Stimulated activated CD4-positive, alpha-beta T cell treated with anti-CD3 and anti-CD28 coated beads, Interleukin-1b, Interleukin-23, amount 100 ng/mL, for 4 hours (primary cell): Measurements from ENCODE around the gene FGR.
A peak's percentile ranks its signal among the peaks of the same experiment; 100 is the strongest.

Source experiments
- DNase-seq, 2 donors: peaks; one replicate each; pipeline ENCODE4 v3.0.0-alpha.2; 2020; ENCODE audit warnings: low read depth in 2 of 2

Gene FGR

DNA sequence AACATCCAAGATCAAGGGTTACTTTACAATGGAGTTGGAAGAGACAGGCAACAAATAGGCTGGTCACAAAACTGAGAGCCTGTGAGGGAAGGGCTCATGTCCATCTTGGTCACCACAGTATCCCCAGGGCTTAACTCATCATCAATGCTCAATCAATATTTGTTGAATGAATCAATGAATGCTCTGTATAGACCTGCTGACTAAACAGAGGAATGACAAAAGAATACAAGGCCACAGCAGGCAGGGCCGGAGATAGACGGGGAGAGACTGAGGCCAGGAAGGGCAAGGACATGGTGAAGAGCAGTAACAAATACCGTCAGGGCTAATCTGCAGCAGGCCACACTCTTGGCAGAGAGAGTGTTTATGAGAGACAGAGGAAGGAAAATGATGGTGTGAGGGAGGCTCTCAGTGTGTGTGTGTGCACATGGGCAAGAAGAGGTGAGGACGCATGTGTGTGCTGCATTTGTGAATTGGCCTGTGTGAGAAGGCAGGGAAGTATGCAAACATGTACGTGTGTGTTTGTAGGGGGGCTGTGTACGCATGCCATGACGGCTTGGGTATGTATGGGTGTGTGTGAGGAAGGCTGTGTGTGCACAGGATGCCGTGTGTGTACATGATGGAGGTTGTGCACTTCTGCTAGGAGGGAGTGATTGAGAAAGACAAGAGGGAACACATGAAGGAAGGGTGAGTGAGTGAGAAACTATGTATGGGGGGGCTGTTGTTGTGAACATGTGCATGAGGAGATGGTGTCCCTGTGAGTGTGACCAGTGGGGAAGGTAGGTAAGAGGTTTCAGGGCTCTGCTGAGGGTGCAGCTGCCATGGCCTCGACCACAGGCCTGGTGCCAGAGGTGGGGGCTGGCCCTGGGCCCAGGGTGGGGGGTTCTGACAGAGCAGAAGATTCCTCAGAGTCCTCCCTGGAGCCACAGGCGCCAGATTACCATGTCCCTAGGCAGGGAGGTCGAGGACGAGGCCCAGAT lies 46.4 kb downstream of the FGR start:
- no peak for DNase-seq

DNA sequence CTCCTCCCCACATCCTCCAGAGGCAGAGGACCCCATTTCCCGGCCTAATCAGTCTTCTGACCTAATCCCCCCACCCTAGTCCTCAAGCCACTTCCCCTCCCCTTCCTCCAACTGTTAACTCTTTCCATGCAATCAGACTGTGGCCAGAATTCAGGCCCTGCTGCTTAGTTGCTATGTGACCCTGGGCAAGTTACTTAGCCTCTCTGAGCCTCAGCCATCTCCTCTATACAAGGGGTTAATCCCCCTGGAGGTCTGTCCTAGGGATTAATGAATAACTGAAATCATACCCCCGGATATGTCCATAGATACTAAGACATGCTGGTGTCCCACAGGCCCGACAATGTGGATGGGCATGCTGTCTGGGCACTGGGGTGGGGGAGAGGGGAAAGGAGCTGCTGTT lies 49.3 kb downstream of the FGR start:
- DNase-seq, result no peak

DNA sequence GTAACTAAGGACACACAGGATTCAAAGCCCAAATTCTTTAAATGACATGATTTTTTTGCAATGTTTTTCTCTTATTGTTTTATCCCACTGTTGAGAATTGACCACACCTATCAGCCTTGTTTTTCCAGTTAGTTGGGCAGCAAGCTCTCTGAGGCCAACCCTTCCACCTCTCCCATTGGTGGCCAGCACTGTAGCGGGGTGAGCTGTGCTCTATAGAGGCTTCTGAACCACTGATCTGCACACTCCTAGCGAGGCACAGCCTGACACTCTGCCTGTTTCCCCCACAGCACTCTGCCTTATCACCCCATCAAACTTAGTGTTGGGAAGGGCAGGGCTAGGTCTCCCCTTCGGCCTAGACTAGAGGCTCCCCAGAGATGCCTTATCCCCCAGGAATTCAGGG lies 50.5 kb downstream of the FGR start:
- DNase-seq, result no peak

DNA sequence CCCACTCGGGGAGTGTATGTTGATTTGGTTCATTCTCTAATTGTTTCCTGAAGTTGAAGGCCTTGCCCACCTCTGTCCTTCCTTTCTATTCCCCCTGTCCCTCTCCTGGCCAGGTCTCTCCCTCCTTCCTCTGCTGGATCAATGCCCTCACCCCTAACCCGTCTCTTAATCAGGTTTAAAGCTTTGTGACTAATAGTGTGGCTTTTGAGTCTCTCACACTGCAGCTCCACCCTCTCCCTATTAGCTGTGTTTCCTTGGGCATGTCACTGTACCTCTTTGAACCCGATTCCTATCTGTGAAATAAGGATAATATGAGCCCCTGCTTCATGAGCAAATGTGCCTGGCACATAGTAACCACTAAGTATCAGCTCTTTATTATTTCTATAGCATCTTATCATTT lies 51.5 kb downstream of the FGR start:
- DNase-seq, result no peak

GRCh38 chr1:27581823-27582243 lies 53.2 kb downstream of the FGR start:
- DNase-seq, result no peak

GRCh38 chr1:27577504-27578188 lies 57.3 kb downstream of the FGR start:
- DNase-seq, result no peak

DNA sequence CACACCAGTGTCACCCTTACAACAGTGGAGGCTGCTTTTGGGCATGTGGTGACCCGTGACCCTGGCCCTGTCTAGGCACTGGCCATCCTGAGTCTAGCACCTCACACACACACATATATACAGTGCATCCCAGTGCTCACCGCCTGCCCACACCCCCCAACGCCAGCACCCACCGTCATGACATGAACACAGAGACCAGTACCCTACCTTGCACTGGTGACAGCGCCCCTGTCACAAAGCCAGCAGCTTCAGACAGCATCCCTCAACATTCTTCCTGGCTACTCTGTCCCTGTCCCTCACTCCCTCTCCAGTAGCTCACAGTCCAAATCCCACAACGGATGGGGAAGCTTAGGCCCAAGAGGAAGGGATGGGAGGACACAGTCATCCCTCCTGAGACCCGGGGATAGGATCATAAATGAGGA lies 58.2 kb downstream of the FGR start:
- DNase-seq, result no peak

DNA sequence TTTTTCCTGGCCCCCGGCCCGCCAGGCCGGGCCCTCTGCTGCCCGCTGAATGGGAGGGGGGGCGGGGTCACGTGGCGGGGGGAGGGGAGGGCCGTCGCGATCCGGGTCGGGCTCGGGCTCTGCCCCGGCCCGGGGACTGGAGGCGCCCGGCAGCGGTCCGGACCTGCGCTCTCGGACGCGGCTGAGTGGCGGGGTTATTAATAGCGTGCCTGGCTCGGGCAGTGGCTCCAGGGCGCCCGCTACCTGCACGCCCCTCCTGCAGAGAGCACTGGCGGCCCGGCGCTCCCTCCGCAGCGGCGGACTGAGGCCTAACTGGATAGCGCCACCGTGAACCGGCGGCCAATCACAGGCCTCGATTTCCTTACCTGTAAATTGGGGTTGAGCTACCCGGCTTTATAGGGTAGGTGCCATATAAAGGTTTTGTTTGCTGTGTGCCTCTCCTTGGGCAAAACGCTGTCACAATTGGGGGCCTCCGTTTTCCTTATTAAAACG lies 59.1 kb downstream of the FGR start:
- DNase-seq, result no peak

GRCh38 chr1:27574871-27575831 lies 59.8 kb downstream of the FGR start:
- no peak for DNase-seq

- no peak for DNase-seq
Measured at GRCh38 chr1:27574001-27574781, 60.8 kb downstream of the FGR start.

DNA sequence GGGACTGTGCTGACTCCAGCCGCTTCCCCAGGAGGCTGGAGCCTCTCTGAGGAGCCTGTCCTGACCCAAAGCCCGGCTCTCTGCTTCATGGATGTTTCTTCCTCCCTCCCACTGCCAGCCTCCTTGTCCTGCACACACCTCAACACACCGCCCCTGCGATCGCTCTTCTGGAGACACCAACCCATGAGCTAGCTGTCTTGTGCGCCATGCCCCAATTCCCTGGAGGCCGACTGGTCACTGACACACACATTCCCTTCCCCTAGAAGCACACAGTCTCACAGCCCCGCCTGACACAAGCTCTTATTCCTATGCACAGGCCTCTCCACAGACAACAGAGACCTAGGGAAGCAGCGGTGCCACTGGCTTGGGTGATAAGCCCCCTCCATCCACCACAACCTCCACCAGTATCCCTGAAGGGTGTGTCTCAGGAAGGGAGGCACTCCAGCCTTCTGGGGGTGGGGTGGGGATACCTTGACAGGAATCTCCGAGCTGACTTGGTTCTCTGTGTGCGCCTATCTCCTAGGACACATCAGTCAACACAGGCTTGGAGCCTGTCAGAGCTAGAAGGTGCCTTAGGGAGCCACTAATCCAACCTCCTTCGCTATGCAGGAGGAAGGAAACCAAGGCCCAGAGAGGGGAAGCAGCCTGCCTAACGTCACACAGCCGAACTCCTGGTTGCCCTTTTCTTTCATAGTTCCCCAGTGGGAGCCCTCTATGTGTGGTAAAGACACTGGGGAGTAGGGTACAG lies 62.1 kb downstream of the FGR start:
- DNase-seq, result no peak

GRCh38 chr1:27572019-27572678 lies 62.8 kb downstream of the FGR start:
- DNase-seq, result no peak

GRCh38 chr1:27571439-27572018 lies 63.5 kb downstream of the FGR start:
- no peak for DNase-seq

GRCh38 chr1:27570784-27571183 lies 64.2 kb downstream of the FGR start:
- no peak for DNase-seq

- DNase-seq, result no peak
Measured at GRCh38 chr1:27570356-27570755, 64.6 kb downstream of the FGR start.

DNA sequence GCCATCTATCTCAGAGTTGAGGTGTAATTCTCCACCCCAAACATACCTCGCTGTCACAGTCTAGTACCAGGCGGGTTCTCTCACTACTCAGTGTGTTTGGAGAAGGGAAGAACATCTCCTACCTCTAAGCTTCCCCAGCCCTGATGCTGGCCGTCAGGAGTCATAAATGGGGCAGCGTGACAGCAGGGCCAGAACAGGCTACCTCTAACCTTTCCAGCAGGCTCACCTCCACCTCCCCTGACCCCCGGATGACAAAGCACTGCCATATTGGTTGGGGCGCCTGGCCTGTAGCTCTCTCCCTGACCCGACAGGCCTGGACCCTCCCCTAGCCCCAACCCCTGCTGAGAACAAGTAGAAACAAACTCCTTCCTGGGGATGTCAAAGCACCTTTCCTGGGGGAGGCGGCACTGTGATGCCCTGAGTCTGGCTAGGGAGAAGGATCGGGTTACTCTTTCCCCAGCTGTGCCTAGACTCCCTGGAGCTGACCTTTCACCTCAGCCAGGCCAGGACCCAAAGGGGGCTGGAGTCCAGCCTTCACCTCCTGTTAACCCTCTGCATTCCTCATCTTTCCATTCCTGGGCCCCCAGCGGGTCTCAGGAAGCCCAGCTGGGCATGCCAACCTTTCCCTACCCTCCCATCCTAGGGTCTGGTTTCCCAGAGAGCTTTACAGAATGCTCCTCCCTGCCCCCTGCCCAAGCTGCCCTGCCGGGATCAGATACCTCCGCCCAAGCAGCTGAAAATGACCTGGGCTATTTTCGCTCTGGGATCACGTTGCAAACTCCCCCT lies 65.3 kb downstream of the FGR start:
- no peak for DNase-seq

GRCh38 chr1:27569088-27569460 lies 65.9 kb downstream of the FGR start:
- no peak for DNase-seq

DNA sequence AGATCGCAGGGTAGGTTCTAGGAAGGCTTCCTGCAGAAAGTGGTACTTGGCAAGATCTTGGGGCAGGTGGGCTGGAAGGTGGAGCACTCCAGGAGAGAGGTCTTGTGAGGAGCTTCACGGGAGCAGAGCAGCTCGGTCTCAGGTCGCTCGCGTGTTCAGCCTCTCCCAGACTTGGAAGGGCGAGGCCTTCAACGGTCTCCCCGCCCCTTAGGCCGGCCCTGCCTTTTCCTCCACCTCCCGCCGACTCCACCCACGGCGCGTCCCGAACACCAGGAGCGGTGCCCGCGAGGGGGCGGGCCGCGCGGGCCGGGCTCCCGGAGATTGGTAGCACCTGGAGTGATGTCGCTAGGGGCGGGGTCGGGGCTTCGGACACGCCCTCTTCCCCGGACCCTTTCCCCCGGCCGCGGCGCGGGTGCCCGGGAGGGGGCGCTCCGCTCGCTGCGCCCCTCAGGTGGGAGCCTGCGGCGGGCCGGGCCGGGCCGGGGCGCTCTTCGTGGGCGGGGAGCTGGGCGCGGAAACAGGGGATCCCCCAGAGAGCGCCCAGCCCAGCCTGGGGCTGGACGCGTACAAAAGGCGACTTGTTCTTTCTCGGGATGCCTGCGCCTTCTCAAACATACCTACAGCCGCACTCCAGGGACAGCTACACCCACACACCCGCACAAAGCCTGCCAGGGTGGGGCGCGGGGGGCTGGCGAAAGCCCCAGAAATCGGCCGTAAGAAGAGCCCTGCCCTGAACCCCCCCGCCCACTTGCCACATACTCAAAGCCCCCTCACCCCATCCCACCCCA lies 66.5 kb downstream of the FGR start:
- peak; percentile 81 to 92 for DNase-seq
